SK-N-SH treated with all-trans-retinoic acid at 6 μM for 48 hours (cell line): ENCODE data around the gene CHEK2.
A peak's percentile ranks its signal among the peaks of the same experiment; 100 is the strongest.

Experiments used
- ATAC-seq: fragments of 200-7000 bp; cut with Tn5 transposase; 3 replicates; pipeline ENCODE4 v1.9.1; 2020; ENCODE audit warnings: mild to moderate bottlenecking, moderate library complexity
- BACH2 ChIP-seq: fragments of 250-450 bp; sonication (Bioruptor Pico); IDR thresholded peaks from 2 replicates; pipeline ENCODE4 v1.9.0; 2021; ENCODE audit warnings: mild to moderate bottlenecking, borderline replicate concordance
- CSDC2 ChIP-seq: fragments of 250-450 bp; sonication (Bioruptor Pico); IDR thresholded peaks from 2 replicates; pipeline ENCODE4 v1.5.0; 2020; ENCODE audit warnings: mild to moderate bottlenecking, moderate library complexity
- GLIS3 ChIP-seq: fragments of 250-450 bp; sonication (Bioruptor Pico); IDR thresholded peaks from 2 replicates; pipeline ENCODE4 v1.5.0; 2020; ENCODE audit warnings: mild to moderate bottlenecking, moderate library complexity
- ISL1 ChIP-seq: fragments of 250-450 bp; sonication (Bioruptor Pico); IDR thresholded peaks from 2 replicates; pipeline ENCODE4 v2.1.2; 2022; ENCODE audit warnings: mild to moderate bottlenecking, moderate library complexity
- OSR1 ChIP-seq: fragments of 250-450 bp; sonication (Bioruptor Pico); IDR thresholded peaks from 2 replicates; pipeline ENCODE4 v1.8.0; 2022; ENCODE audit warnings: moderate library complexity, mild to moderate bottlenecking, inconsistent platforms
- PPARA ChIP-seq: fragments of 250-450 bp; sonication (Bioruptor Pico); IDR thresholded peaks from 2 replicates; pipeline ENCODE4 v1.5.0; 2020; ENCODE audit warnings: mild to moderate bottlenecking, borderline replicate concordance
- RARB ChIP-seq: fragments of 250-450 bp; sonication (Bioruptor Pico); IDR thresholded peaks from 2 replicates; pipeline ENCODE4 v1.8.0; 2021; ENCODE audit warnings: mild to moderate bottlenecking, moderate library complexity
- SNAI2 ChIP-seq: fragments of 250-450 bp; sonication (Bioruptor Pico); IDR thresholded peaks from 2 replicates; pipeline ENCODE4 v1.5.0; 2020; ENCODE audit warnings: mild to moderate bottlenecking, moderate library complexity
- TCF4 ChIP-seq: fragments of 250-450 bp; sonication (Bioruptor Pico); IDR thresholded peaks from 2 replicates; pipeline ENCODE4 v1.8.0; 2021; ENCODE audit warnings: mild to moderate bottlenecking, moderate library complexity, borderline replicate concordance
- TOX ChIP-seq: fragments of 250-450 bp; sonication (Bioruptor Pico); IDR thresholded peaks from 2 replicates; pipeline ENCODE4 v1.8.0; 2021; ENCODE audit warnings: mild to moderate bottlenecking, moderate library complexity, borderline replicate concordance
- ZC3H10 ChIP-seq: fragments of 250-450 bp; sonication (Bioruptor Pico); IDR thresholded peaks from 2 replicates; pipeline ENCODE4 v1.5.1; 2021; ENCODE audit warnings: mild to moderate bottlenecking, moderate library complexity
- ZFP3 ChIP-seq: fragments of 250-450 bp; sonication (Bioruptor Pico); IDR thresholded peaks from 2 replicates; pipeline ENCODE4 v1.5.0; 2020; ENCODE audit warnings: mild to moderate bottlenecking, moderate library complexity
- ZFP30 ChIP-seq: fragments of 450-650 bp; formaldehyde crosslinking; IDR thresholded peaks from 2 replicates; pipeline ENCODE4 v1.5.0; 2022; ENCODE audit warnings: mild to moderate bottlenecking, moderate library complexity
- ZNF565 ChIP-seq: fragments of 450-650 bp; formaldehyde crosslinking; conservative IDR thresholded peaks from 2 replicates; pipeline ENCODE4 v1.5.0; 2020; ENCODE audit warnings: low read depth, mild to moderate bottlenecking, moderate library complexity
- ZNF70 ChIP-seq: fragments of 450-650 bp; formaldehyde crosslinking; IDR thresholded peaks from 2 replicates; pipeline ENCODE4 v1.5.0; 2020; ENCODE audit warnings: mild to moderate bottlenecking, moderate library complexity
- ZNF8 ChIP-seq: fragments of 450-650 bp; formaldehyde crosslinking; IDR thresholded peaks from 2 replicates; pipeline ENCODE4 v1.5.0; 2020; ENCODE audit warnings: mild to moderate bottlenecking, moderate library complexity
- TF ChIP-seq, protein P1 (sequence below): fragments of 250-450 bp; sonication (Bioruptor Pico); IDR thresholded peaks from 2 replicates; pipeline ENCODE4 v1.5.0; 2020; ENCODE audit warnings: mild to moderate bottlenecking, moderate library complexity
- TF ChIP-seq, protein P2 (sequence below): fragments of 250-450 bp; sonication (Bioruptor Pico); IDR thresholded peaks from 2 replicates; pipeline ENCODE4 v1.5.1; 2021; ENCODE audit warnings: mild to moderate bottlenecking, moderate library complexity
- TF ChIP-seq, protein P3 (sequence below): fragments of 250-450 bp; sonication (Bioruptor Pico); IDR thresholded peaks from 2 replicates; pipeline ENCODE4 v1.8.0; 2021; ENCODE audit warnings: low read depth, mild to moderate bottlenecking, moderate library complexity, borderline replicate concordance
- TF ChIP-seq, protein P4 (sequence below): fragments of 250-450 bp; sonication (Bioruptor Pico); IDR thresholded peaks from 2 replicates; pipeline ENCODE4 v1.5.1; 2020; ENCODE audit warnings: low read depth, mild to moderate bottlenecking, moderate library complexity
- TF ChIP-seq, protein P5 (sequence below): fragments of 250-450 bp; sonication (Bioruptor Pico); IDR thresholded peaks from 2 replicates; pipeline ENCODE4 v1.8.0; 2020; ENCODE audit warnings: mild to moderate bottlenecking, moderate library complexity, borderline replicate concordance

The CHEK2 gene

DNA sequence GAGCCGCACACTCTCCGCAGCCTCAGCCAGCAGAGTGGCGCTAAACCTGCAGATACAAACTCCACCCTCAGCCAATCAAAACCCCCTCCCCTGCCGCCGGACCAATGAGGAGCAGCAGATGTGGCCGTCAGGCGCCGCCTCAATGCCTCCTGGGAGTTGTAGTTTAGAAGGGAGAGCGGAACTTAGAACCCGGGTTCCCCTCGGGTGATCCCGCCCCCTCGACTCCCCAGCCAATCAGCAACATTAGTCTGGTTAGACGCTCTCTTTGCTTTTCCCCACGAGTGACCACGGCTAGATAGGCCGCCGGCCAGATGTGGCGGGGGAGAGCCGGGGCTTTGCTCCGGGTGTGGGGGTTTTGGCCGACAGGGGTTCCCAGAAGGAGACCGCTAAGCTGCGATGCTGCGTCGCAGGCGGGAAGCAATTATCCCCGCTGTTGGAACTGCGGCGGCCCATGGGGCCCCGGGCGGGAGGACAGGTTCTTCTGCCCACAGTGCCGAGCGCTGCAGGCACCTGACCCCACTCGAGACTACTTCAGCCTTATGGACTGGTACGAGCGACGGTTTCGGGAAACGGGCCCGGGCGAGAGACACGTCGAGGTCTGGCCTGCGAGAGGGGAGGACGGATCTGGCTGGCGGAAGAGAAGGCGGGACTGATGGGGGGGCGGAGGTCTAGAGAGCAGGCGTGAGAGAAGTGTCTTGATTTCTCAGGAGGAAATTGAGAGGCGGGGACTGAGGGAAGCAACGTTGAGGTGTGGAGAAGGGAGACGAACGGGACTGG is at the start of gene CHEK2, which contains the start of gene HSCB:
Gene CHEK2 (minus strand): TSS at position 36 of the 777 bp plus-strand sequence. CDS start 7,099 bp downstream, outside the sequence.
Gene HSCB (plus strand): TSS at position 255 of the 777 bp plus-strand sequence. CDS start 57 bp downstream, at position 312.
- no peak for TF ChIP-seq ZNF565
- TF ChIP-seq, protein P1, sequence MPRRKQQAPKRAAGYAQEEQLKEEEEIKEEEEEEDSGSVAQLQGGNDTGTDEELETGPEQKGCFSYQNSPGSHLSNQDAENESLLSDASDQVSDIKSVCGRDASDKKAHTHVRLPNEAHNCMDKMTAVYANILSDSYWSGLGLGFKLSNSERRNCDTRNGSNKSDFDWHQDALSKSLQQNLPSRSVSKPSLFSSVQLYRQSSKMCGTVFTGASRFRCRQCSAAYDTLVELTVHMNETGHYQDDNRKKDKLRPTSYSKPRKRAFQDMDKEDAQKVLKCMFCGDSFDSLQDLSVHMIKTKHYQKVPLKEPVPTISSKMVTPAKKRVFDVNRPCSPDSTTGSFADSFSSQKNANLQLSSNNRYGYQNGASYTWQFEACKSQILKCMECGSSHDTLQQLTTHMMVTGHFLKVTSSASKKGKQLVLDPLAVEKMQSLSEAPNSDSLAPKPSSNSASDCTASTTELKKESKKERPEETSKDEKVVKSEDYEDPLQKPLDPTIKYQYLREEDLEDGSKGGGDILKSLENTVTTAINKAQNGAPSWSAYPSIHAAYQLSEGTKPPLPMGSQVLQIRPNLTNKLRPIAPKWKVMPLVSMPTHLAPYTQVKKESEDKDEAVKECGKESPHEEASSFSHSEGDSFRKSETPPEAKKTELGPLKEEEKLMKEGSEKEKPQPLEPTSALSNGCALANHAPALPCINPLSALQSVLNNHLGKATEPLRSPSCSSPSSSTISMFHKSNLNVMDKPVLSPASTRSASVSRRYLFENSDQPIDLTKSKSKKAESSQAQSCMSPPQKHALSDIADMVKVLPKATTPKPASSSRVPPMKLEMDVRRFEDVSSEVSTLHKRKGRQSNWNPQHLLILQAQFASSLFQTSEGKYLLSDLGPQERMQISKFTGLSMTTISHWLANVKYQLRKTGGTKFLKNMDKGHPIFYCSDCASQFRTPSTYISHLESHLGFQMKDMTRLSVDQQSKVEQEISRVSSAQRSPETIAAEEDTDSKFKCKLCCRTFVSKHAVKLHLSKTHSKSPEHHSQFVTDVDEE (CRISPR knock-in tag): no peak
- no peak for TF ChIP-seq GLIS3 (CRISPR knock-in tag)
- TF ChIP-seq, protein P2, sequence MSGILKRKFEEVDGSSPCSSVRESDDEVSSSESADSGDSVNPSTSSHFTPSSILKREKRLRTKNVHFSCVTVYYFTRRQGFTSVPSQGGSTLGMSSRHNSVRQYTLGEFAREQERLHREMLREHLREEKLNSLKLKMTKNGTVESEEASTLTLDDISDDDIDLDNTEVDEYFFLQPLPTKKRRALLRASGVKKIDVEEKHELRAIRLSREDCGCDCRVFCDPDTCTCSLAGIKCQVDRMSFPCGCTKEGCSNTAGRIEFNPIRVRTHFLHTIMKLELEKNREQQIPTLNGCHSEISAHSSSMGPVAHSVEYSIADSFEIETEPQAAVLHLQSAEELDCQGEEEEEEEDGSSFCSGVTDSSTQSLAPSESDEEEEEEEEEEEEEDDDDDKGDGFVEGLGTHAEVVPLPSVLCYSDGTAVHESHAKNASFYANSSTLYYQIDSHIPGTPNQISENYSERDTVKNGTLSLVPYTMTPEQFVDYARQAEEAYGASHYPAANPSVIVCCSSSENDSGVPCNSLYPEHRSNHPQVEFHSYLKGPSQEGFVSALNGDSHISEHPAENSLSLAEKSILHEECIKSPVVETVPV (CRISPR knock-in tag): no peak
- no peak for TF ChIP-seq TOX (CRISPR knock-in tag)
- TF ChIP-seq ZC3H10 (CRISPR knock-in tag): no peak
- TF ChIP-seq TCF4 (CRISPR knock-in tag): no peak
- no peak for TF ChIP-seq ZFP3
- TF ChIP-seq ZNF70: no peak
- TF ChIP-seq CSDC2 (CRISPR knock-in tag): no peak
- TF ChIP-seq SNAI2 (CRISPR knock-in tag): no peak
- no peak for TF ChIP-seq PPARA (CRISPR knock-in tag)
- no peak for TF ChIP-seq ZNF8 (CRISPR knock-in tag)
- TF ChIP-seq OSR1 (CRISPR knock-in tag): no peak
- peak; percentile 93 for ATAC-seq

DNA sequence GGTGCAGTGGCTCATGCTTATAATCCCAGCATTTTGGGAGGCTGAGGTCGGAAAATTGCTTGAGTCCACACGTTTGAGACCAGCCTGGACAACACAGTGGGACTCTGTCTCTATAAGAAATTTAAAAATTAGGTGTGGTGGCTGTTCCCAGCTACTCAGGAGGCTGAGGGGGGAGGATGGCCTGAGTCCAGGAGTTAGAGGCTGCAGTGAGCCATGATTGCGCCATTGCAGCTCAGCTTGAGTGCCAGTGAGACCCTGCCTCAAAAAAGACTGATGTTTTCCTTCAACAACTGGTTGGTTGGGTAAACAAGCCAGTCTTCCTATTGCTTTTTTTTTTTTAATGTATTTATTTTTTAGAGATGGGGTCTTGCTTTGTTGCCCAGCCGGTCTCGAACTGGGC is 49.5 kb upstream of the CHEK2 start:
- no peak for TF ChIP-seq ZNF8 (CRISPR knock-in tag)
- TF ChIP-seq ISL1 (CRISPR knock-in tag): no peak
- TF ChIP-seq BACH2 (CRISPR knock-in tag): no peak
- no peak for TF ChIP-seq ZFP30 (CRISPR knock-in tag)
- no peak for TF ChIP-seq SNAI2 (CRISPR knock-in tag)
- TF ChIP-seq, protein P3, sequence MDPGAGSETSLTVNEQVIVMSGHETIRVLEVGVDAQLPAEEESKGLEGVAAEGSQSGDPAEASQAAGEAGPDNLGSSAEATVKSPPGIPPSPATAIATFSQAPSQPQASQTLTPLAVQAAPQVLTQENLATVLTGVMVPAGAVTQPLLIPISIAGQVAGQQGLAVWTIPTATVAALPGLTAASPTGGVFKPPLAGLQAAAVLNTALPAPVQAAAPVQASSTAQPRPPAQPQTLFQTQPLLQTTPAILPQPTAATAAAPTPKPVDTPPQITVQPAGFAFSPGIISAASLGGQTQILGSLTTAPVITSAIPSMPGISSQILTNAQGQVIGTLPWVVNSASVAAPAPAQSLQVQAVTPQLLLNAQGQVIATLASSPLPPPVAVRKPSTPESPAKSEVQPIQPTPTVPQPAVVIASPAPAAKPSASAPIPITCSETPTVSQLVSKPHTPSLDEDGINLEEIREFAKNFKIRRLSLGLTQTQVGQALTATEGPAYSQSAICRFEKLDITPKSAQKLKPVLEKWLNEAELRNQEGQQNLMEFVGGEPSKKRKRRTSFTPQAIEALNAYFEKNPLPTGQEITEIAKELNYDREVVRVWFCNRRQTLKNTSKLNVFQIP: no peak
- no peak for TF ChIP-seq GLIS3 (CRISPR knock-in tag)
- TF ChIP-seq, all 23 proteins: peak for 0

DNA sequence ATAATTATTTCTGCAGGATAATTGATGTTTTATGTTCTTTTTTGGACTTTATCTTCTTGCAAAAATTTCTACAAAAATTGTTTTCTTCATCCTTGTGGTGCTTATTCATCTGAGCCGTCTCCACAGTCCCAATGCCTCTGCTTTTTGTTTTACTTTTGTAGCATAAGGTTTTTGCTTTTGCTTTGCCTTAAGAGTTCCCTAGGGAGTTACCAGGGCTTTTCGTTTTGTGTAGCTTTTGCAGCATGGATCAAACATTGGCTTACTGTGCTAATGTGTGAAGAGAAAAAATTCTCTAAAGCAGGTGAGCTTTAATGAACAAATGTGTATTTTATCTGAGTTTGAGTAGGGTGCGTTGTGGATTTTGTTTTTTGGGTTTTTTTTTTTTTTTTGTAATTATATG is 47.0 kb upstream of the CHEK2 start:
- no peak for ATAC-seq
- TF ChIP-seq, protein P2 (CRISPR knock-in tag): no peak
- TF ChIP-seq, protein P4, sequence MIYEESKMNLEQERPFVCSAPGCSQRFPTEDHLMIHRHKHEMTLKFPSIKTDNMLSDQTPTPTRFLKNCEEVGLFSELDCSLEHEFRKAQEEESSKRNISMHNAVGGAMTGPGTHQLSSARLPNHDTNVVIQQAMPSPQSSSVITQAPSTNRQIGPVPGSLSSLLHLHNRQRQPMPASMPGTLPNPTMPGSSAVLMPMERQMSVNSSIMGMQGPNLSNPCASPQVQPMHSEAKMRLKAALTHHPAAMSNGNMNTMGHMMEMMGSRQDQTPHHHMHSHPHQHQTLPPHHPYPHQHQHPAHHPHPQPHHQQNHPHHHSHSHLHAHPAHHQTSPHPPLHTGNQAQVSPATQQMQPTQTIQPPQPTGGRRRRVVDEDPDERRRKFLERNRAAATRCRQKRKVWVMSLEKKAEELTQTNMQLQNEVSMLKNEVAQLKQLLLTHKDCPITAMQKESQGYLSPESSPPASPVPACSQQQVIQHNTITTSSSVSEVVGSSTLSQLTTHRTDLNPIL (CRISPR knock-in tag): no peak
- TF ChIP-seq OSR1 (CRISPR knock-in tag) (no peak), GLIS3 (CRISPR knock-in tag) (no peak), ZFP3 (no peak), ZFP30 (CRISPR knock-in tag) (no peak), TOX (CRISPR knock-in tag) (no peak), RARB (no peak), PPARA (CRISPR knock-in tag) (no peak)
- TF ChIP-seq, protein P1 (CRISPR knock-in tag): no peak
- TF ChIP-seq, protein P5, sequence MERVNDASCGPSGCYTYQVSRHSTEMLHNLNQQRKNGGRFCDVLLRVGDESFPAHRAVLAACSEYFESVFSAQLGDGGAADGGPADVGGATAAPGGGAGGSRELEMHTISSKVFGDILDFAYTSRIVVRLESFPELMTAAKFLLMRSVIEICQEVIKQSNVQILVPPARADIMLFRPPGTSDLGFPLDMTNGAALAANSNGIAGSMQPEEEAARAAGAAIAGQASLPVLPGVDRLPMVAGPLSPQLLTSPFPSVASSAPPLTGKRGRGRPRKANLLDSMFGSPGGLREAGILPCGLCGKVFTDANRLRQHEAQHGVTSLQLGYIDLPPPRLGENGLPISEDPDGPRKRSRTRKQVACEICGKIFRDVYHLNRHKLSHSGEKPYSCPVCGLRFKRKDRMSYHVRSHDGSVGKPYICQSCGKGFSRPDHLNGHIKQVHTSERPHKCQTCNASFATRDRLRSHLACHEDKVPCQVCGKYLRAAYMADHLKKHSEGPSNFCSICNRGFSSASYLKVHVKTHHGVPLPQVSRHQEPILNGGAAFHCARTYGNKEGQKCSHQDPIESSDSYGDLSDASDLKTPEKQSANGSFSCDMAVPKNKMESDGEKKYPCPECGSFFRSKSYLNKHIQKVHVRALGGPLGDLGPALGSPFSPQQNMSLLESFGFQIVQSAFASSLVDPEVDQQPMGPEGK (CRISPR knock-in tag): no peak
- TF ChIP-seq, protein P3: no peak

More for the DNA sequence above, 49.5 kb upstream of the CHEK2 start:
- no peak for ATAC-seq
